SK-N-SH (cell line): ENCODE data around the gene IRF3.

Experiments used
- RAD21 ChIP-seq: IDR thresholded peaks from 2 replicates; pipeline ENCODE4 v1.6.1; 2012; ENCODE audit warnings: mild to moderate bottlenecking, low read length
- RCOR1 ChIP-seq: fragments of 150-350 bp; IDR thresholded peaks from 2 replicates; pipeline ENCODE4 v1.6.1; 2017; ENCODE audit warnings: antibody characterized with exemption, low read length
- YY1 ChIP-seq: IDR thresholded peaks from 2 replicates; pipeline ENCODE4 v1.4.0; 2012; ENCODE audit warnings: low read depth, mild to moderate bottlenecking
- TF ChIP-seq, protein P1 (sequence below): IDR thresholded peaks from 2 replicates; pipeline ENCODE4 v1.4.0; 2012; ENCODE audit warnings: low read depth, borderline replicate concordance

DNA sequence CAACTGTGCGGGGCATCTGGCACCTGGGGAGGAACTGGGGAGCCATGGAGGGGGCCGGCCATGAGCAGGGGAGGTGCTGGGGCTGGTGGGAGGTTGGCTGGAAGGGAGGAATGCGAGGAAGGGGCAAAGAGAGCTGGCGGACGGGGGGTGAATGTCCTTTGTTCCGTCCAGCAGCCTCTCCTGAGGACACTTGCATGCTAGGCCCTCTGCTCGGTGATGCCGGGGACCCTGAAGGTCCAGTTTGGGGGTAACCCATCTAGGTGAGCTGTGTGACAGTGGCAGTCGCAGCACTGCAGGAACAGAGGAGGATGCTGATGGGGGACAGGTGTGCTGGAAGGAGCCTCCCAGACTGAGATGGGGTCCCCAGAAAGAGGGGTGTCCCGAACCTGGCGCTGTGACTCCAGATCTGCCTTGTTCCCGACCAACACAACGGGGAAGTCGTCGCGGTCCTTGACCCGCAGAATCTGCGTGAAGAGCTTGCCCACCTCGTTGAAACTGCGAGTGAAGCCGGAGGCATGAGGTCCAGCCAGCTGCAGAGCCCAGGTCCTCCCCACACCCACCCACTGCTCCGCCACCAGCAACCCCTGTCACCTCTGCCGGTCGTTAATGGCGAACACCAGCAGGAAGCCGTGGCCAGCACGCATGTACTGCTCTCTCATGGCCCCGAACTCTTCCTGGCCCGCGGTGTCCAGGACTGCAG is 29.3 kb downstream of the IRF3 start:
- TF ChIP-seq RAD21 = no peak
- TF ChIP-seq RCOR1 = no peak
- no peak for TF ChIP-seq YY1
- TF ChIP-seq, protein P1, sequence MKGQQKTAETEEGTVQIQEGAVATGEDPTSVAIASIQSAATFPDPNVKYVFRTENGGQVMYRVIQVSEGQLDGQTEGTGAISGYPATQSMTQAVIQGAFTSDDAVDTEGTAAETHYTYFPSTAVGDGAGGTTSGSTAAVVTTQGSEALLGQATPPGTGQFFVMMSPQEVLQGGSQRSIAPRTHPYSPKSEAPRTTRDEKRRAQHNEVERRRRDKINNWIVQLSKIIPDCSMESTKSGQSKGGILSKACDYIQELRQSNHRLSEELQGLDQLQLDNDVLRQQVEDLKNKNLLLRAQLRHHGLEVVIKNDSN = no peak
